Body of pancreas (tissue), 4 donors: ENCODE results near the gene CLHC1.

Experiments used
- CTCF ChIP-seq, 7 experiments: fragments of 450-650 bp in 4 of 7; fragments of 200-600 bp in 3 of 7; sonication (generic) in 3 of 7; IDR thresholded peaks; one replicate each; pipeline ENCODE4 v1.5.1; 2016 to 2019; ENCODE audit warnings: antibody characterized with exemption in 7 of 7
- POLR2A ChIP-seq, 3 donors: fragments of 450-650 bp; IDR thresholded peaks; one replicate each; pipeline ENCODE4 v1.6.1; 2016; ENCODE audit warnings: antibody characterized with exemption in 3 of 3, mild to moderate bottlenecking in 2 of 3

- TF ChIP-seq CTCF (IDR thresholded peaks at IDR 0.05) (no peak), POLR2A (IDR thresholded peaks at IDR 0.05) (no peak)
Measured at GRCh38 chr2:55204536-55204935, 27.6 kb downstream of the CLHC1 start.
